Motor neuron (in vitro differentiated cells): Measurements from ENCODE around the gene CA10. TPM values are rescaled to one million over a fixed set of nuclear protein-coding genes. Genes with fewer than 3 reads are reported as not detected.

Source experiments
- ATAC-seq, 8 experiments: fragments of 200-7000 bp; cut with Tn5 transposase; replicated peaks in 6 of 8; 2 replicates each; pipeline ENCODE4 v1.8.0; 2021; ENCODE audit warnings: mild to moderate bottlenecking in 8 of 8, moderate library complexity in 8 of 8
- H3K27ac ChIP-seq, 2 donors: fragments of 250-450 bp; sonication (Bioruptor Pico); 2 replicates each; pipeline ENCODE4 v1.9.0; 2021; ENCODE audit warnings: antibody characterized with exemption in 2 of 2, mild to moderate bottlenecking in 2 of 2, moderate library complexity in 1 of 2
- H3K4me1 ChIP-seq, 2 donors: fragments of 250-450 bp; sonication (Bioruptor Pico); replicated peaks in 1 of 2; 2 replicates each; pipeline ENCODE4 v1.6.1; 2021; ENCODE audit warnings: antibody characterized with exemption in 2 of 2, mild to moderate bottlenecking in 2 of 2, moderate library complexity in 1 of 2
- H3K4me3 ChIP-seq, 5 donors: fragments of 250-450 bp; sonication (Bioruptor Pico); 2 replicates each; pipeline ENCODE4 v1.9.0; 2021; ENCODE audit warnings: antibody characterized with exemption in 5 of 5, mild to moderate bottlenecking in 5 of 5, moderate library complexity in 4 of 5
- WGBS, 10 experiments: fragments of 450-650 bp; shearing (Covaris generic); methylation state at CpG; one replicate each; pipeline ENCODE4 v1.0.0; 2022; 5-methylcytosine and 5-hydroxymethylcytosine counted together
- in situ Hi-C, 9 experiments: fragments of 400-800 bp; cut with MboI; loops; one replicate each; pipeline ENCODE4 v1.15.0; 2021; ENCODE audit warnings: low sequenced_read_pairs in 9 of 9, low pct_unique_long_range_greater_than_20kb in 2 of 9; ENCODE audit not compliant: unreplicated experiment in 9 of 9
- total RNA-seq, 8 experiments: library from RNA; unstranded; fragments of 300-600 nt; gene quantifications; 2 replicates each; pipeline versions ENCODE4 v1.2.3 to v1.2.4, GENCODE V29; 2022

CA10 gene
- total RNA-seq, 8 experiments from 2014 or later, result 0.21 to 14.4 (median 1.8) TPM

DNA sequence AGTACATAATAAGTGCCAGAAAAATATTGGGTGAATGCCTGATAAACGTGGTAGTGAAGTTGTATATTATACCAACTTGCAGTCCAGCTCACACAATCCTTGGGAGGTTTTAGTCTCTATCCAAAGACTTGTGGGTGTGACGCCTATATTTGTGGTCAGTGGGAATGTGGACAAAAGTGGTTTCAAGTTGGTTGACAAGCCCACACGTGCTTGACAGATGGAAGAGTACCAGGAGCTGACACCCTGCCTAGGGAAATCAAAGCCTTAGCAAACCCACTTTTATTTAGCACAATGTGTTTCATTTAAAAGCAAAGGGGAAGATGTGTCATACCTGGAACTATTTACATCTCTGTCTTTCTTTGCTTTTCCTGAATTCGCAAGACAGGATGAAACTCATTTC lies 79.0 kb downstream of the CA10 start:
- Histone ChIP-seq H3K4me3 (no peak overlapping the region), H3K27ac (no peak overlapping the region), H3K4me1 (no peaks in the 10 kb centered on the region)
- WGBS, 10 experiments, result 5 to 88% (median 64%) methylated on average over 1 to 4 of the region's 4 CpGs
- in situ Hi-C loops, result no loop called here
- peak in 1 of 8 experiments; percentile 25 for ATAC-seq

GRCh38 chr17:52071712-52072111 lies 86.8 kb downstream of the CA10 start:
- WGBS, 10 experiments, result 6 to 100% (median 65%) methylated on average over 1 to 5 of the region's 5 CpGs; no CpG with 5 or more reads in 2 of the 10 experiments
- ATAC-seq, result no peak
- in situ Hi-C loops, result loop anchor here in 1 of 9 experiments (25.0 kb wide), 1 partner anchor 109 kb away; no protein-coding TSS in a partner anchor
- Histone ChIP-seq H3K4me3 (no peak overlapping the region), H3K4me1 (no peaks in the 10 kb centered on the region), H3K27ac (no peak overlapping the region)

- H3K4me3 ChIP-seq, result no peak overlapping the region
- H3K4me1 ChIP-seq, result no peaks in the 10 kb centered on the region
- H3K27ac ChIP-seq, result no peak overlapping the region
- WGBS, 10 experiments, result 0 to 67% (median 24%) methylated on average over 1 to 2 of the region's 2 CpGs; no CpG with 5 or more reads in 2 of the 10 experiments
- no peak for ATAC-seq
- in situ Hi-C loops, result loop anchor here in 1 of 9 experiments (25.0 kb wide), 1 partner anchor 102 kb away; no protein-coding TSS in a partner anchor
Measured at GRCh38 chr17:52064791-52065211, 93.7 kb downstream of the CA10 start.

DNA sequence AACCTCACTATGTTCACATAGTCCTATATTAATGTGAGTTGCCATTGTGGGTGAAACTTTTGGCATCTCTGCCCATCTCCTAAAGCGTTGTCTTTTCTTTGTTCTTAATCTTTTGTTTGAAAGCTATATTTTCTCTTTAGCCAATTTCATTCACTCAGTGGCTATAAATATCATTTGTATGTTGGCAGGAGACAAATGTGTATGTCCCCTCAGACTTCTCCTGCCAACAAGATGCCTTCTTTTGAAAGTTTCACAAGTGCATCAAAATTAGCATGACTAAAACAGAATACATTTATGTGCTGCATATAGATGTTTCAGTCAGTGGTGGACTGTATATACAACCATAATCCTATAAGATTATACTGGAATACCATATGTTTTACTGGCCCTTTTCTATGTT lies 109.0 kb downstream of the CA10 start:
- H3K4me1 ChIP-seq, result no peaks in the 10 kb centered on the region
- in situ Hi-C loops, result no loop called here
- no peak overlapping the region for H3K4me3 ChIP-seq
- H3K27ac ChIP-seq, result no peak overlapping the region
- no peak for ATAC-seq
- 14 to 90% (median 71%) methylated on average over 1 of the region's 1 CpG; no CpG with 5 or more reads in 3 of the 10 experiments for WGBS, 10 experiments

DNA sequence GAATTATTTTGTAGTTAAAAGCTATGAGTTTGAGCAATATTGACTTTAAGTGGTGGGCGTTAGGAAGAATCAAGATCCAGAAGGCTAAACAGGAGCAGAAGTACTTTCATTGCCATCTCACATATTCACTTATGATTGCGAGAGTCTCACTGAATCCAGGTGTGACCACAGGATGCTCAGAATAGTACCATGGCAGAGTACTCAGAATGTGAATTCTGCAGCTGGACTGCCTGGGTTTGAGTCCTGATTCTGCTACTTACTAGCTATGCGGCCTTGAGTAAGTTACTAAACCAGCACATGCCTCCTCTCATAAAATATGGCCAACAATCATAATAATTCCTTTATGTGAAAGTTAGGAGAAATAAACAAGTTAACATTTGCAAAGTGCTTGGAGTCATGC lies 109.5 kb downstream of the CA10 start:
- WGBS, 10 experiments, result 18 to 96% (median 71%) methylated on average over 1 to 3 of the region's 3 CpGs; no CpG with 5 or more reads in 2 of the 10 experiments
- H3K27ac ChIP-seq, result no peak overlapping the region
- H3K4me1 ChIP-seq, result no peaks in the 10 kb centered on the region
- in situ Hi-C loops, result no loop called here
- no peak for ATAC-seq
- no peak overlapping the region for H3K4me3 ChIP-seq

DNA sequence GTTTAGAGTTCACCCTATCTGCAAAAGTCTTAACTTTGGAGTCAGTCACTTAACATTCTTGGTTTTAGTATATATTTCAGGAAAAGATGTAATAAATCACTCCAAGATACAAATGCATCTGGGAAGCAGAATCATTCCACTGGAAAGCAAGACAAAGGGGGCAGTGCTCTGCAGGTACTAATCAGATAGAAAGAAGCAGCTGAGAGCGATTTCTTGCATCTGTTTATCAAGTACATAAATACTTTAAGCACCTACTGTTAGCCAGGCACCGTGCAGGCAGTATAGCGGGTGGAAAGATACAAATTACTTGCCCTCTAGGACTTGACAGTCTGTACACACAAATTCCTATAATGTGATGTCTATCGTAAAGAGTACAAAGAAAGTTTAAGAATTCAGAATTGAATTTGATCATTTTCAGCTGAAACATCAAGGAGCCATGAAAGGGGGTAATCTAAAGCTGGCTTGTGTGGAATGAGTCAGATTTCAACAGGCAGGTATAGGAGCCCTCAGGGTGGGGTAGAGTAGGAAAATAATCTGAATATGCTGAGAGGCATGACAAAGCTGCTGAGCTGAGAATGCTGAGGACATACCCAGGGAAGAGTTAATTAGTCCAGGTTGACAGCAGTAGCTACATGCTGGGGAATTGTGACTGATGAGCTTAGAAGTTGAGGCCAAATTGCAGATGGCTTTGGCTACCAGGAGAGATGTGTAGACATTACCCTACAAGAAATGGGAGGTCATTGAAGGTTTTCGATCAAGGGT lies 110.2 kb downstream of the CA10 start:
- H3K4me3 ChIP-seq, result no peak overlapping the region
- in situ Hi-C loops, result no loop called here
- peak in 3 of 8 experiments; percentile 29 to 75 (median 55) for ATAC-seq
- whole genome bisulfite sequencing, 10 experiments, result 0 to 74% (median 59%) methylated on average over 1 to 5 of the region's 5 CpGs
- no peak overlapping the region for H3K27ac ChIP-seq
- no peaks in the 10 kb centered on the region for H3K4me1 ChIP-seq

GRCh38 chr17:52047086-52047485 lies 111.4 kb downstream of the CA10 start:
- in situ Hi-C loops, result no loop called here
- no peak overlapping the region for H3K4me3 ChIP-seq
- H3K27ac ChIP-seq, result no peak overlapping the region
- H3K4me1 ChIP-seq, result no peaks in the 10 kb centered on the region
- ATAC-seq, result no peak

- WGBS, 10 experiments, result 0 to 90% (median 40%) methylated on average over 1 of the region's 1 CpG; no CpG with 5 or more reads in 3 of the 10 experiments
- Histone ChIP-seq H3K4me3 (no peak overlapping the region), H3K27ac (no peak overlapping the region), H3K4me1 (peaks cover 0 to 3% of the 10 kb centered on the region in 2 donors)
- no peak for ATAC-seq
- in situ Hi-C loops, result no loop called here
Measured at GRCh38 chr17:52041123-52041617, 117.3 kb downstream of the CA10 start.

- in situ Hi-C loops, result no loop called here
- no peak for ATAC-seq
- Histone ChIP-seq H3K4me3 (no peak overlapping the region), H3K27ac (no peak overlapping the region), H3K4me1 (peaks cover 0 to 3% of the 10 kb centered on the region in 2 donors)
Measured at GRCh38 chr17:52036416-52036815, 122.1 kb downstream of the CA10 start.

DNA sequence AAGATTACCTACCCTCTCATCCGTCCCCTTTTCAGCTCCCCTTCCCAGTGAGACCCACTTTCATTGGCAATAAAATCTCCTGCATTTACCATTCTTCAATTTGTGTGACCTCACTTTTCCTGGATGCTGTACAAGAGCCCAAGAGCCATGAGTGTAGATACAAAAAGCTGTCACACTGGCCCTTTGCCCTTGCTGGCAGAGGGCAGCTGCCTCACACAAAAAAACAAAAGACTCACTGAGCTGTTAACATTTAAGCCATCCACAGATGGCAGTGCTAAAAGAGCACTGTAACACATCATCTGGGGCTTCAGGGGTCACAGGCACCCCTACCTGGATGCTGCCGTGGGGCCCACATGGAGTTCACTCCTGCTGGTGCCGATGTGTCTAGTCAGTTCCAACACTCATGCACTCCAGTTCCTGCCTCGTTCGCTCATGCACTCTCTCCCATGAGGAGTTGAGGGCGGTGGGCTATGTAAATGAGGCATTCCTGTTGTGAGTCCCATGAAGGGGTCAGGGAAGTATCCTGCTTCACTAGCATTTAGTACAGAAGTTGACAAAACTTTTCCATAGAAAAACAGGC lies 123.1 kb downstream of the CA10 start:
- no peak overlapping the region for H3K4me3 ChIP-seq
- peaks cover 0 to 3% of the 10 kb centered on the region in 2 donors for H3K4me1 ChIP-seq
- 30 to 86% (median 71%) methylated on average over 1 to 5 of the region's 6 CpGs; no CpG with 5 or more reads in 6 of the 10 experiments for WGBS, 10 experiments
- peak in 1 of 8 experiments; percentile 12 for ATAC-seq
- in situ Hi-C loops, result no loop called here
- no peak overlapping the region for H3K27ac ChIP-seq

DNA sequence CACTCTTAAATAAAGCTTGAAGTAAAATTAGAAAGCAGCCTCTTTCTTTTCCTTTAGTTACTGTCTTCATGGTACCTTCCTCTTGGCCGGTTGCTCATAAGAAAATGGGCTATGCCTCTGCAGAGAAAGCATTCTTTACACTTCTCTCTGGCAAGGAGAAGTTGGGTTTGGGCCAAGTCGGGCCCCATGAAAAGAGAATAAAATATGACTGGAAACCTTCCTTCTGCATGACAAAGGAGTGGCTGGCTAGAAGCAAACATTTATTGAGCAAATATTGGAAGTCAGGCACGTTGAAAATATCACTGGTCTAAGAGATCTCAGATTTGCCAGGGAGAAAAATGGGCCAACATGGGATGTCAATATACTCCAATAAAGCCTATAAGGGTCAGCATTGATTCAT lies 126.1 kb downstream of the CA10 start:
- 5 to 94% (median 53%) methylated on average over 1 to 3 of the region's 3 CpGs for WGBS, 10 experiments
- no peak overlapping the region for H3K27ac ChIP-seq
- in situ Hi-C loops, result no loop called here
- H3K4me3 ChIP-seq, result no peak overlapping the region
- peak in 1 of 8 experiments; percentile 16 for ATAC-seq
- H3K4me1 ChIP-seq, result no peaks in the 10 kb centered on the region

DNA sequence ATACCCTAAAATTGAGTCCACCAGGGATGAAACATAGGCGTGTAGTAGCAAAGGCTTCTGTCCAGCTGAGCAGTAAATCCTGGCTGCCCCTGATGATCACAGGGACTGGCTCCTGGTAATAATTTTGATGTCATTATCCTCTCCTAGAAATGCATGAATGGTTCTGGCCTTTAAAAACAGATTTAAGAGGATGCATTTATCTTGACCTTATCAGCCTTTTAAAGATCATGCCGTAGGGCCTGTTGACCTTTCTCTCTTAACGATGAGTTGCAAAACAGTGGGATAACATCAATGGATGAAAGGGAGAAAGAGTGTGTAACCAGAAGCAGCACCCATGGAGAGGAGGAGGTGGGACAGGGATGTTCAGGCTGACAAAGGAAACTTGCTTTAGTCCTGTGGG lies 128.5 kb downstream of the CA10 start:
- no peak overlapping the region for H3K27ac ChIP-seq
- in situ Hi-C loops, result no loop called here
- WGBS, 10 experiments, result 0 to 80% (median 60%) methylated on average over 1 to 3 of the region's 3 CpGs; no CpG with 5 or more reads in 1 of the 10 experiments
- peaks cover 0 to 5% of the 10 kb centered on the region in 2 donors for H3K4me1 ChIP-seq
- ATAC-seq, result no peak
- H3K4me3 ChIP-seq, result no peak overlapping the region

GRCh38 chr17:52027620-52028295 lies 130.8 kb downstream of the CA10 start:
- no peak overlapping the region for H3K27ac ChIP-seq
- in situ Hi-C loops, result no loop called here
- peaks cover 0 to 5% of the 10 kb centered on the region in 2 donors for H3K4me1 ChIP-seq
- peak in 6 of 8 experiments; percentile 29 to 93 (median 48) for ATAC-seq
- no peak overlapping the region for H3K4me3 ChIP-seq
